ENCODE results near the gene CAPN13.

CAPN13 gene

DNA sequence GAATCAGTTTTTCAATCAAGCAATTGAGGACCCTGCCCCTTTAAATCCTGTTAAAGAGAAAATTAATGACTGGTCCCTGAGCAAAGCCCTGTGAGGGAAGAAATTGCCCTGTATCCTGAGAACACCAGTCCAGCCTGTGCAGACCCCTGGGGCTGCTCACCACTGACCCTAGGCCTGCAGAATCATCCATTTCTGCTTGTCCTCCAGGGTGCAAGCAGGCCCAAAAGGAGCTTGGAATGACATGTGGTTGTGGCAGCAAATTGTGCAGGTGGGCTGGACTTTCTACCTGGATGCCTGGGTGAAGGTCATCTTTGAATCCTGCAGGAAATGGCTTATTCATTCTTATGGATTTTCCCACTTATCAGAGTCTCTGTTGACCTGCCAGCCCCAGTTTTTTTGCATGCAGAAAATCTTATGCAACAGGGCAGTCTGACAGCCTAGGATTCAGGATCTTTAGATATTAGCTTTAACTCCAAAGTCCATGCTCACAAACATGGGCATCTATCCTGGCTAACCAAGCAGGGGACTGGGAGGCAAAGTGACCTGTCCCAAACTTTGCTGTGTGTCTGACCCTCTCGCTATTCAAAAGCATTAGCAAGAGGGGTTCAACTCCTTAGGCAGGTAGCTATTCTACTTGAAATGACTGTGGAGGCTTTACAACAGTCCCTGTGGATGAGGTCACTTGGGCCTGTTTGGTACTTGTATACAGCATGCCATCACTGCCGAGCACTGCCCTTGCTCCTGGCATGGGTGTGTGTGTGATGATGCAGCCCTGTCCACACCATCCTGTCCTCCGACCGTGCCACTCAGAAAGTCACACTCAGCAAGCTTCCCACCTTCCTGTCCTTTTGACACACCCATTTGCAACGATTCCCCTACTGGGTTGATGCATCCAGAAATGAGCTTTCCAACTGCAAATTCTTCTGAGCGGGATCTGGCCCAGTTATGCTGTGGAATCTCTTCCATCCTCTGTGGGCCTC lies 85.3 kb downstream of the CAPN13 start:
- no peak for DNase-seq

DNA sequence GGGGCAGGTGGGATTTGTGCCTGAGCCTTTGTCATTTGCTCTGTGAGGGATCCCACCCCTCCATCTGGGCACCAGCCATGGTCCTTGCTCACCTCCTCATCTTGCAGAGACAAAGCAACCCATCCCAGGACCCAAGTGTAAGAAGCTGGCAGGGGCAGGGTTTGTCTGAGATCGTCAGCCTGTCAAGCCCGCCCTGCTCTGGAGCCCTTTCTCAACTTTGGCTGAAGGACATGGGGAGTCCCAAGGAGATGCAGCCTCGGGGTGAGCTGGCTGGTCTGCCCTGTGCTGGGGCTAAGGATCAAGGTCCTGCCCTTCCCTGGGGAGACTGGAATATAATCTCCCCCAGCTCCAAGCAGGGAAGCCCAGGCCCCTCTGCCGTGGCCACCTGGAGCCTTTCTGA lies 86.0 kb downstream of the CAPN13 start:
- DNase-seq = no peak

DNA sequence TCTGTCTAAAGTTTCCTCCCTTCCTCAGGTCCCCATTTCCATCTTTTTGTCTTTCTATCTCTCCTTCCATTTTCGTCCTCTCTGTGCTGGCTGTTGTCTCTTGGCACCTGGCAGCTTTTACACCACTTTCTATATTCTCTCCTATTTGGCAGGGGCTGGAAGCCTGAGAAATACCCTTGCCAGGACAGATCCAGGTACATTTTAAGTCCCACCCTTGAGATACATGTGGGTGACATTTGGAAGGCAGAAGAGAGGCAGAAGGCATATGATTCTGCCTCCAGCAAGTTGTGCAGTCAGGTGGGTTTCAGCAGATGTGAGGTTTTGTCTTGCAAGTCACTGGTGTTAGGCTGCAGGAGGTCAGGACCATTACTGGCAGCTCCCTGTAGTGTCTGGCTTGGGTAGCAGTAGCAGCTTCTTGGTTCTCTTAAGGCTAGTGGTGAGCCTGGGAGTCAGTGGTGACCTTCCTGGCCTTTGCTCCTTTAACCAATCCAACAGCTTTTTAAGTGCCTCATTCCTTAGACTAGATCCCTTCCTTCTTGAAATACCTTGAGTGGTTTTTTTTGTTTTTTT lies 90.1 kb downstream of the CAPN13 start:
- DNase-seq = no peak

DNA sequence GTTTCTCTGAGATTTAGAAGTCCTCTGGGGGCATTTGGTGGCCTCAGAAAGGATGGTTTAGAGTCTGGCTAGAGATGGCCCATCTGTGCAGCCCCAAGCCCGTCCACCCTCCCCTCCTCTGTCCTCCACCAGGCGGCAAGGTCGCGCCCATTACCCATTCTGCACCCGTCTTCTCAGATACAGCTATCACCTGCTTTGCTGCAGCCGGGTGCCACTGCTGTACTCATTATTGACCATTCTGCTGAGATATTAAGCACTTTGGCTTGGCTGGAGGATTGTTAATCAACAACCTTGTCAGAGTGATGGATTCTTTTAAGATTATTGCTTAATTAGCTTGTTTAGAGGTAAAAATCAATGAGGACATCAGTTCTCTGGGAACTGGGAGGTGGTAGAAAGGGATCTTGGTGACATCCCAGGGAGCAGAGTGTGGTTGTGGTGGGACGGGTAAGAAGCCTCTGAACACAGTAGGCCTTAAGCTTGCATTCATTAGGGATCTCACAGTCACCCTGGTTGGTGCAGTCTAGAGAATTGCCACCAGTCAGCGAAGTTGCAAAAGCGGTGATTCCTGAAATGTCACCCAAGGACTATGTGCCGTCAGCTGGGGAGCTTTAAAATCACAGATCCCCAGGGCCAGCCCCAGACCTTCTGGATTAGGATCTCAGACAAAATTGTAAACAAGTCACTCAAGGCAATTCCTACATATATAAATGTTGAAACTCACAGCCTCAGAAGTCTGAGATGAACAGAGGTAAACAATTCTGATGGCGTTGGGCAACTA lies 90.9 kb downstream of the CAPN13 start:
- DNase-seq = peak; percentile 22

DNA sequence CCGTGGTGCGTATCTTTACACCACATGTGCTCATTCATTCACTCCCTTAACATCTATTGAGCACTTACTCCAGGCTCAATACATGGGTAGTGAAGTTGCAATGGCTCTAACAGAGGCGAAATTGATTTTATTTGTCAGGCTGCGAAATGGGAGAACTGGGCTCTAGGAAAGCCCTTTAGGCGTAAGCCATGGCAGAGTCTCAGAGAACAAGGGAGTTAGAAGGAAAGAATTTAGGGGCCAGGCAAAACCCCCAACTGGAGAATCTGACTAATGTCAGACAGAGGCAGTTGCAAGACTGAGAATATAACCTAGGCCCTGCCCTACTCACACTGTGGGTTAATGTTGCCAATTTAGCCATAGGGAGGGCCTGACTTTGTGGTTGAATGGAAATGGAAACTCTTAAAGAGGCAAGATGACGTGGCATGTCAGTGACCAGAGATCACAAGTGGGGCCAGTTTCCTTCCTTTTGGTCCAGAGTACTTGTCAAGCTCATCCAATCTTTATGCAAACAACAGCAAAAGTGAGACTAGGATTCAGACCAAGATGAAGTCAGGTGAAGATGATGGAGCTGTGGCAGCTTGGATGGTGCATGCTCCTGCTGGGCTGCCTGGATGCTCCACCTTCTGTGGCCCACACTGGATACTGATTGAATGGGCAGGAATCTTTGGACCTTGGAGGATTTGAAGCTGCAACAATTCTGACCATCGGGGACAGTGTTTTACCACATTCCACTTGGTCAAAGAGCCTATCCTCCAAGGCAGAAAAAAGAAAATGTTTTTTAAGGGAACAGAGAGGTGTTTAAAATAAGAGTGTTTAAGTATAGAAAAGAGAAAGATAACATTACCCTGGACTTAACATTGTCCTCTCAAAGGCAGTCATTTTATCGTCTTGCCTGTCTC lies 92.2 kb downstream of the CAPN13 start:
- no peak for DNase-seq

DNA sequence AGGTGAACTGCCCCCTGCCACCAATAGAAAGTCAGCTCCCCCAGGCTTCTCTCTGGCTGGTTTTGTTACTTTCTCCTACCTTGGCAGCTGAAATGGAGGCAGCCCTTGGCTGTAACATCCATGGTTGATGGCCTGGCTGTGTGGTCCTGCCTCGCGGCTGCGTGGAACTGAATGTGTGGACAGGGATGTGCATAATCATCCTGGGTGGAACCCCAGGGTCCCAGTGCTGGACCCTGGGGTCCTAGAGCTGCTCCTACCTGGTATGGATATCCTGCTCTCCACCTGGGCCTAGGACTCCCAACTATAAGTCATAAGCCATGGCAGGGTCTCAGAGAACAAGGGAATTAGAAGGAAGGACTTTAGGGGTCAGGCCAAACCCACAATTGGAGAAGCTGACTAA lies 93.5 kb downstream of the CAPN13 start:
- no peak for DNase-seq

DNA sequence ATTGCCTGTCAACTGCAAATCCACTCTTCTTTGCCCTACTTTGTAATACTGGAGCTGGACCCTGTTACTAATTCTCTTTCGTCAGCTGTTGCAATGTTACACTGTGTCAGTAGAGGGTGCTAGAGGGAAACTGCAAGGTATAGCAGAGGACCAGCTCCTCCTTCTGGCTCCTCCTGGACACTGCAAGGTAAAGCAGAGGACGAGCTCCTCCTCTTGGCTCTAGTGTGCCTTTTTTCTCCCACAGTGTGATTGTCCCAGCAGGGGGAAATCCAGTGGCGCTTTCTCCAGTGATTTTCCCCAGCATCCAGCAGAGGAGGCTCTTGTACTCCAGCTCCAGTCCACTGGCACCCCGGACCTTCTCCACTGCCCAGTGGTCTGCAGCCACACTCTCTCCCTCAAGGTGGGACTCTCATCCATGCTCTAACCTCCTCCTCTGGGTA lies 95.6 kb downstream of the CAPN13 start:
- peak; percentile 97 for DNase-seq

DNA sequence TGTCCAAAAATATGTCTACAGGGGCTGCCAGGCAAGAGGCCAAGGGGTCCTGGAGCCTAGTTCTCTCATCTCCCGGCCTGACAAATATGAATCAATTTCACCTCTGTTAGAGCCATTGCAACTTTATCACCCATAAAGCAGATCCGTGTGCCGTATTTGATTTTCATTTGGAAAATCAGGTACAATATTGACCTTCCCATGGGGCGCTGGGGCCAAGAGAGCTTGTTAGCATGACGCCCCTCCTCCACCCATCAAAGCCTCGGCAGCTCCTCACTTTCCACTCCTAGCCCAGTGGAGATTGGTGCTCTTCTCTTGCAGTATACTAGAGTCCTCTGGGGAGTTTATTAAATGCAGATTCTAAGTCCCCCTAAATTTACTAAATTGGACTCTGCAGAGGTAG lies 96.8 kb downstream of the CAPN13 start:
- DNase-seq = no peak

DNA sequence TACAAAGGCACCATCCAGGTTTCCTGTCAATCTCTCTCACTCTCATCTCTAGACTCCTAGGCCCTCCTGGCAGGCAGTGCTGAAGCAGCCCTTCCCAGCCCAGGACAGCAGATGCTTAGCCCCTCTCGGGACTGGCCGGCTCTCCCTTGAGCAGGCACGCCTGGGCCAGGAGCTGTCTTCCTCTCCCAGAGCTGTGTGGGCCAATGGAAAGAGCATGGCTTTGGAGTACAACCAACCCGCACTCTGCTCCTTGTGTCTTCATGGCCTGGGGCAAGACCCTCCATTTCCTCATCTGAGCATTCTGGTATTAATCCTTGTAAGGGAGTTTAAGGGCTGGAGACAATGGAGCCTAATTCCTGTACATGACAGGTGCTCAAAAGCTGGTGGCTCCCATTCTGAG lies 97.2 kb downstream of the CAPN13 start:
- no peak for DNase-seq

DNA sequence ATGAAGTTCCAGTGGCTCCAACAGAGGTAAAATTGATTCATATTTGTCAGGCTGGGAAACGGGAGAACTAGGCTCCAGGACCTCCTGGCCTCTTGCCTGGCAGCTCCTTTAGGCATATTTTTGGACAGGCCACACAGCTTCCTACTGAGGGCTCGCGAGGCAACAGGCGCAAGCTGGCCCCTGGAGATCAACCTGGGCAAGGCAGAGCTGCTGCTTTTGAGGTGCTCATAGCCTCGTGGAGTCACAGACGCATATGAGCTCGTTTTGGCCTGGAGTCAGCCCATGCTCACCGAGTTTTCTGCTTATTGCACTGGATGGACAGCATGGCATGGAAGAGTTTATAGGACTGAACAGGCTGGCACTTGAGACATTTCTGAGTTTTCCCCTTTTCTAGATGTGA lies 97.7 kb downstream of the CAPN13 start:
- no peak for DNase-seq

DNA sequence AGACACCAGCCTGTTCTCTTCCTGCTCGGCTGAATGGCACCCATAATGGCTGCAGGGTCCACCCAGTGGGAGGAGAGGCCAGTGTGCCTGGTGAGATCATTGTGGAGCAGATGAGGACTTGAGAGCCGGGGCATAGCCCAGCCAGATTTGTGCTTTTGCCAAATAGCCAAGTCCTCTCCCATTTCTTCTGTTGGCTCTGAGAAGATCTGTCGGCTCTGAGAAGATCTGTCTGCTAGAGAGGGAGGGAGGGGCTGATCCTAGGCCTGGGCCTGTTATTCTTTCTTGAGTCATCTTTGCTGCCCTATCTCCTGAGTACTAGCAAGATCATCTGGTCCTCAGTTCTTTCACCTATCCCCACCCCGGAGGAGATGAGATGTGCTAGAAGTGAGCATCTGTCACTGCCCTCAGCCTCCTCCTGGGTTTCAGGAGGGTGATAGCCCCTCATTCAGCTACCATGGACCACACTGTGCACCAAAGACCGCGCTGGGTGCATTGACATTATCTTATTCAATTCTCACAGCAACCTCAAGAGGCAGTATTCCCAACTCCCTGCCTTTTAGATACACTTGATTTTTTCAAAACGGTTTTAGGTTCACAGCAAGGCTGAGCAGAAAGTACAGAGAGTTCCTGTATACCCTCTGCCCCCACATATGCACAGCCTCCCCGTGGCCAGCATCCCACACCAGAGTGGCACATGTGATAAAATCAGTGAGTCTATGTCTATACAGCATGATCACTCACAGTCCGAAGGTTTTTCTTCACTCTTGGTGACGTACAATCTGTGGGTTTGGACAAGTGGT lies 98.6 kb downstream of the CAPN13 start:
- peak; percentile 55 for DNase-seq

DNA sequence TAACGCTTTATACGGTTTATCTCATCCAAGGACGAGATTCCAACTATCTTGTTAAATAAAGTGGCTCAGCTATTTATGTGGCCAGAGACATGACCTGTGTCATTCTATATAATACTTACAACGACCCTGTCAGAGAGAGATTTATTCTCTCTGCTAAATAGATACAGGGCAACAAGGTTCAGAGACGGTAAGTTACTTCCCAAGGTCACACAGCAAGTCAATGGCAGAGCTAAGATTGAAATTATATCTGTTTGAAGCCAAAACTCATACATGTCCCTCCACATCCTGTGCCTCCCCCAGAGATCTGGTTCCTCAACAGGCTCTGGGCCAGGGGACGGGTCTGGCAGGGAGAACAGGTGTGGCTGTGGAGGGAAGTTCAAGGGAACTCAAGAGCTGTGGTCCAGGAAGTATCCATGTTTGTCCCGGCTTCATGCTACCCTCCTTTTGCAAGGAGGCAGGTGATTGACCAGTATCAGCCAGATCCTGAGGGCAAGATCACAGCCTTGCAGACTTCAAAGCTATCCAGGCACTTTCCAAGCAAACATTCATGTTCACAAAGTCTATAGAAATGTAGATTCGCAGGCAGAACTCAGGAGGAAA lies 99.8 kb downstream of the CAPN13 start:
- no peak for DNase-seq

DNA sequence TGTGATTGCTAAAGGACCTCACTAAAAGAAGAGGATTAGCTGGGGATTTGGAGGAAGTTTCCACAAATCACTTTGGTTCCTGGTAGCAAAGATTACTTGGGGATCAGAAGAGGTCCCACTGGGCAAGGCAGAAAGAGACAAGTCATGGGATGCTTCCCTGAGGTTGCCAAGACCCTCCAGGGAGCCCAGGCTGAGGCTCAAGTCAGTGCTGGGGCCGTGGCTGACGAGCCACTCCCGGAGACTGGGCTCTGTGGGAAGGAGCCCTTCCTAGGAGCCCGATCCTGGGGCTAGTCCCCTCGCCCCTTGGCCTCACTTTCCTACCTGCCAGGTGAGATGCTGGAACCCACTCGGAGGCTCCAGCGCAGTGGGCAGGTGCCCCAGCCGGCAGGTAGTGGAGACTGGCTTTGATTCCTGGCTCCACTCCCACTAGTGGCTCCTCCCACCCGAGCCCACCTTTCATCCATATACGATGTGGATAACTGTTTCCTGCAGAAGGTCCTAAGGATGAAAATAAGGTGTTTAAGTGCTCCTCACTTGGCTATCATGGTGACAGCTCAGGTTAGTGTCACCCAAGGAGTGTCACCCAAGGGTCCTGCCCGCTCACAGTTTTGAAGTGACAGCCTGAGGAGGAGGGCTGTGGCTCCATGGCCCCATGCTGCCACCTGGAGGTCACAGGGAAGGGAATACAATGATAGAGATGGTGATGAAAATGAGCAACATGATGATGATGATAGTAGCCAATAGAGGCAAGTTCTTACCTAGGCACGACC lies 100.5 kb downstream of the CAPN13 start:
- DNase-seq = peak; percentile 99

DNA sequence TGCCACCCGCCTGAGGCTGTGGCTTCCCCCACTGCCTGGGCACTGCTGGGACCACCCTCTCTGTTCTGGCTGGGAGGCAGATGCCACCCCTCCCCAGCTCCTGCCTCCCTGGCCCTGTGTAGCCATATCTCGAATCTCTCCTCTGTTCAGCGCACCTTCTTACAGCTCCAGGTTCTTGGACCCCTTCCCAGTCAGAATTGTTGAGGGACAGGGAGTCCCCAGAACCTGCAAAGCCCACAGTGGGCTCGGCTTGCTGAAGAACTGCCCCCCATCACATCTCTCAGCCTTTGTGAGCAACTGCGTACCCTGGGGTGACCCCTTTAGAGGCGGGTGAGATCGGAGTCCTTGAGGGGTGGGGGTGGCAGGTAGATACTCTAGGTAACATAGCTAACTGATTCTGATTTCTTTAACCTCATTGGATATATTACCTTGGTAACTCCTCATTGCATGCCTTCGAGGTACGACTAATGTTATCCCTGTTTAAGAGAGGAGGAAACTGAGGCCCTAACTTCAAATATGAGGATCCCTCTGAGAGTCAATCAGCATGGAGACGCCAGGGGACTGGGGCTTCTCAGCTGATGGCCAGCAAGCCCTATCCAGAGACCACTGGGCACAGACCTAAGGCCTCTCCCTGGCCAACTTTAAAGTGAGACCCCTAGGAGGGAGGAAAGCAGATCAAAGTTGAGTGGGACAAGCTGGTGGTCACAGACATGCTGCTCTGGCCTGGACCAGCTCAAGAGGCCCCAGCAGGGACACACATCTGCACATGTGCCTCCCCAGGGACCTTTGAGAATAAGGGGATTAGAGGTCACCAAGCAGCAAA lies 101.3 kb downstream of the CAPN13 start:
- DNase-seq = no peak

DNA sequence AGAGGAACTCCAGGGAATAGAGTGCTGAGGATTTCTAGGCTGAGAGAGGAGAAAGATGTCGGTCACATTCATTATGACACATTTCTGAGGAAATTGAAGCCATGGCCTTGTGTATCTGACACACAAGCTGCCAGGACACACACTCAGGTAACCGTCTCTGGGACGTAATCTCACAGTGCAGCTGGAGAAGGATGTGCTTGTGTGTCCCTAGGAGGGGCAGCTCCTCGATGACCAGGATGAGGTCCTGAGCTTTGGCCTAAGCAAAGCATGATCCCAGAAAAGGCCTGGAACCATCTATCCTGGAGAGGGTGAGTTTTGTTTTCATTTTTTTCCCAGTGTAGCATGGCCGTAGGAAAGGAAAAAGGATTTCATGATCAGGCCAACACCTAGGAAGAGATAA lies 102.2 kb downstream of the CAPN13 start:
- DNase-seq = no peak

DNA sequence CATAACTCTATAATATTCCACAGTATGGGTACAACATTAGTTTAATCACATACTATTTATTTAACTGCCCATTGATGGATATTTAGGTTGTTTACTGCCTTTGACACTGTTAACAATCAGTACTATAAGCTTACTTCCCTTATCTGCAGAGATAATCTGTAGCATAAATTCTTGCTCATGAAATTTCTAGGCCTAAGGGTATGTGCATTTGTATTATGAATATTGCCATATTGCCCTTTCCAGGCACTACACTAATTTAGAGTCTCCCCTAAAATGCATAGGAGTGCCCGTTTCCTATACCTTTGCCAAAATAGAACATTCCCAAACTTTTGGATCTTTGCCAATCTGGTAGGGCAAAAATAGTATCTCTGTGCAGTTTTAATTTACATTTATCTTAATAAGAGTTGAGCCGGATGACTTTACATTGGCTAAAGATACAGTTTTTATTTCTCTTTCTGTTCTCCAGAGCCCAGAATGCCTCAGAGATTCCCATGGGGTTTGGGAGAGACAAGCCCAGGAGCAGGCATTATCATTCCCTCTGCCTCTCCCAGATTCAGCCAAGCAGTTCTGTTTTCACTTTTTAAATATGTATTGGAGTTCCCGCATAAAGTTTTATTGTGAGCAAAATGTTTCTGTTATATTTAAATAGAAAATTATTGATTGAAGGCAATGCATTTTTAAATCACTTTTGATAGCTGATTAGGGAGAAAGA lies 102.8 kb downstream of the CAPN13 start:
- DNase-seq = no peak

DNA sequence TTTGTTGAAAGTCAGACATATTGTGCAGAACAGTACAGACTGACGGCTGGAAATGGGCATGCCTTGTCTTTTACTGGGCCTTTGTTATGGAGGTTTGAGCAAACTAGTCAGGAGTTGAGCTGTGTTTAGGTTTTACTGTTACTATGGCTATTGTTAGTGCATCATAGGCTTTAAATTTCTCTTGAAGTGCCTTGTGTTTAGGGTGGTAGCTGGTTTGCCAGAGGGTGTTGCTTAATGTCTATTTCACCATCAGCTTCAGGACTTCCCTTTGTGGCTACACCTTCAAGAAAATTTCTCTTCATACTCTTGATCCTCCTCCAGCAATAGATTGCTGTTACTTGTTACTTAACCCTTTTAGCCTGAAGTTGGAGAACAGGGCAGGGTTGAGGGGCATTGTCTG lies 104.6 kb downstream of the CAPN13 start:
- DNase-seq = no peak

DNA sequence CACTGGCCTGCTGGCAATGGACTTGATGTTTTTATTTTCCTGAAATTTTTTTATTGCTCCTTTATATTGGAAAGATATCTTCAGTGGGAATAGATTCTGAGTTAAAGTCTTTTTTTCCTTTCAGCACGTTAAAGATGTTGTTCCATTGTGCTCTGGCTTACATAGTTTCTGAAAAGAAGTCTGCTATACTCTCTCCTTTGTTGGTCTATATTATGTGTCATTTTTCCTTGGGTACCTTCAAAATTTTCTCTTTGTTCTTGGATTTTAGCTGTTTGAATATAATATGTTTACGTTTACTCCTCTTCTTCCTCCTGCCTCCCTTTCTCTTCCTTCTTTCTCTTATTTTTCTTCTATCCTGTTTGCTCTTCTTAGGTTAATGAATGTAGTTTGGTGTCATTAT lies 105.5 kb downstream of the CAPN13 start:
- no peak for DNase-seq
